Keratinocyte (primary cell): ENCODE results near the gene VAX1. TPM values are rescaled to one million over a fixed set of nuclear protein-coding genes. Genes with fewer than 3 reads are reported as not detected.
A peak's percentile ranks its signal among the peaks of the same experiment; 100 is the strongest.

Source experiments
- DNase-seq: peaks from one replicate; pipeline ENCODE4 v3.0.0-alpha.2; 2011; ENCODE audit warnings: low read depth, missing footprints, low spot score
- FAIRE-seq: peaks from 2 replicates; lab custom pipeline; 2011; peaks lifted over from hg19 to GRCh38; lab: Jason Lieb, UNC
- H2AFZ ChIP-seq: 2 replicates; pipeline ENCODE4 v1.6.0; 2012; ENCODE audit warnings: low read length, control low read depth, inconsistent platforms; ENCODE audit not compliant: control insufficient read depth
- H3K27ac ChIP-seq: 2 replicates; pipeline ENCODE4 v1.5.1; 2011; ENCODE audit warnings: low read length; ENCODE audit not compliant: control insufficient read depth, insufficient read depth
- H3K27me3 ChIP-seq: 3 replicates; pipeline ENCODE4 v1.6.0; 2011; ENCODE audit warnings: low read length; ENCODE audit not compliant: control insufficient read depth, insufficient read depth; ENCODE audit errors: extremely low read depth
- H3K36me3 ChIP-seq, 2 experiments: 2 replicates in 1 of 2; 3 replicates in 1 of 2; pipeline ENCODE4 v1.5.1; 2011; ENCODE audit warnings: low read length in 2 of 2, mild to moderate bottlenecking in 1 of 2; ENCODE audit not compliant: control insufficient read depth in 2 of 2, insufficient read depth in 2 of 2; ENCODE audit errors: extremely low read depth in 1 of 2
- H3K4me1 ChIP-seq: 3 replicates; pipeline ENCODE4 v1.5.1; 2011; ENCODE audit warnings: low read length; ENCODE audit not compliant: control insufficient read depth, insufficient read depth; ENCODE audit errors: extremely low read depth
- H3K4me2 ChIP-seq: 3 replicates; pipeline ENCODE4 v1.6.0; 2011; ENCODE audit warnings: low read depth, low read length; ENCODE audit not compliant: control insufficient read depth, insufficient read depth; ENCODE audit errors: extremely low read depth
- H3K4me3 ChIP-seq, 3 experiments: fragments of 200-600 bp in 1 of 3; sonication (generic) in 1 of 3; 2 replicates in 2 of 3; 3 replicates in 1 of 3; pipeline ENCODE4 v1.5.1; 2011 to 2016; ENCODE audit warnings: low read length in 3 of 3, mild to moderate bottlenecking in 3 of 3, control low read depth in 2 of 3, inconsistent platforms in 1 of 3, low read depth in 1 of 3, mixed read lengths in 1 of 3, mixed run types in 1 of 3, moderate library complexity in 1 of 3; ENCODE audit not compliant: control insufficient read depth in 2 of 3, insufficient read depth in 2 of 3; ENCODE audit errors: extremely low read depth in 1 of 3
- H3K79me2 ChIP-seq: 2 replicates; pipeline ENCODE4 v1.6.0; 2012; ENCODE audit warnings: low read length; ENCODE audit not compliant: control insufficient read depth, insufficient read depth
- H3K9ac ChIP-seq: 3 replicates; pipeline ENCODE4 v1.6.0; 2011; ENCODE audit warnings: low read length; ENCODE audit not compliant: control insufficient read depth, insufficient read depth; ENCODE audit errors: extremely low read depth
- H3K9me1 ChIP-seq: 3 replicates; pipeline ENCODE4 v1.6.0; 2011; ENCODE audit warnings: low read length; ENCODE audit not compliant: control insufficient read depth, insufficient read depth; ENCODE audit errors: extremely low read depth
- H3K9me3 ChIP-seq: 2 replicates; pipeline ENCODE4 v1.5.1; 2012; ENCODE audit warnings: low read depth, low read length; ENCODE audit not compliant: control insufficient read depth
- H4K20me1 ChIP-seq: 3 replicates; pipeline ENCODE4 v1.6.0; 2011; ENCODE audit warnings: low read length; ENCODE audit not compliant: control insufficient read depth, insufficient read depth; ENCODE audit errors: extremely low read depth
- EZH2 ChIP-seq: IDR thresholded peaks from one replicate; pipeline ENCODE4 v1.6.1; 2012; ENCODE audit warnings: inconsistent platforms, mild to moderate bottlenecking, low read length, moderate library complexity
- dilution Hi-C: fragments of 300-500 bp; cut with MboI; formaldehyde crosslinking; loops from one replicate; pipeline ENCODE4 v1.7.0; 2020; ENCODE audit warnings: low sequenced_read_pairs; ENCODE audit not compliant: extremely low pct_ligation_motif_present
- polyA plus RNA-seq, 5 experiments: library from polyadenylated mRNA; depleted of rRNA in 3 of 5; stranded (reverse) in 3 of 5; stranded (forward) in 1 of 5; unstranded in 1 of 5; fragments of >200 nt; gene quantifications; 1 replicate in 1 of 5; 2 replicates in 3 of 5; 3 replicates in 1 of 5; pipeline versions ENCODE4 v1.2.1 to v1.2.3, GENCODE V29; 2011 to 2012; ENCODE audit warnings: missing spikeins in 2 of 5, low read depth in 1 of 5, low replicate concordance in 1 of 5
- TF ChIP-seq, protein P1 (sequence below), 3 experiments: IDR thresholded peaks in 1 of 3; conservative IDR thresholded peaks in 1 of 3; optimal IDR thresholded peaks in 1 of 3; 2 replicates in 2 of 3; 3 replicates in 1 of 3; pipeline versions ENCODE3 to v1.5.1; 2011; ENCODE audit warnings: low read length in 3 of 3, mild to moderate bottlenecking in 3 of 3, moderate library complexity in 2 of 3, control low read depth in 1 of 3, inconsistent platforms in 1 of 3; ENCODE audit not compliant: insufficient read depth in 2 of 3; ENCODE audit errors: extremely low read depth in 1 of 3

The VAX1 gene
- polyA plus RNA-seq, 1 donor (not counting 4 experiments of a cell fraction or from before 2014, with no cell fraction given): not detected

DNA sequence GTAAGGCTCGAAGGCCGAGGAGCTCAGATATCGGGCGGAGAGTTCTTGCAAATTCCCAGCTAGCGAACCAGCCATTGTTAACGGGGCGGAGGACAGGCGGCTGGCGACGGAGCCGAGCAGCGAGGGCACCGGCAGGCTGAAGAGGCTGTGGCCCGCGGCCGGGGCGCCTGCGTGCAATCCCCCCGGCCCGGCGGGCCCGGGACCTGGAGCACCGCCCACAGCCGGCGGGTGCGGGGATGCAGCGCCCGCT, 4.1 kb downstream of the VAX1 start:
- Histone ChIP-seq H3K79me2 (no peaks in the 10 kb centered on the region), H3K27ac (no peak overlapping the region), H3K27me3 (peaks cover 94% of the 10 kb centered on the region), H3K4me1 (peaks cover 2% of the 10 kb centered on the region), H3K36me3 (no peaks in the 10 kb centered on the region), H3K4me3 (no peak overlapping the region), H3K9me3 (peaks cover 4% of the 10 kb centered on the region), H2AFZ (no peak overlapping the region), H3K9me1 (no peaks in the 10 kb centered on the region), H4K20me1 (no peaks in the 10 kb centered on the region), H3K9ac (no peak overlapping the region), H3K4me2 (peak overlapping the region; percentile 32)
- dilution Hi-C loops: no loop called here
- FAIRE-seq (no peak), DNase-seq (no peak)
- TF ChIP-seq, protein P1, sequence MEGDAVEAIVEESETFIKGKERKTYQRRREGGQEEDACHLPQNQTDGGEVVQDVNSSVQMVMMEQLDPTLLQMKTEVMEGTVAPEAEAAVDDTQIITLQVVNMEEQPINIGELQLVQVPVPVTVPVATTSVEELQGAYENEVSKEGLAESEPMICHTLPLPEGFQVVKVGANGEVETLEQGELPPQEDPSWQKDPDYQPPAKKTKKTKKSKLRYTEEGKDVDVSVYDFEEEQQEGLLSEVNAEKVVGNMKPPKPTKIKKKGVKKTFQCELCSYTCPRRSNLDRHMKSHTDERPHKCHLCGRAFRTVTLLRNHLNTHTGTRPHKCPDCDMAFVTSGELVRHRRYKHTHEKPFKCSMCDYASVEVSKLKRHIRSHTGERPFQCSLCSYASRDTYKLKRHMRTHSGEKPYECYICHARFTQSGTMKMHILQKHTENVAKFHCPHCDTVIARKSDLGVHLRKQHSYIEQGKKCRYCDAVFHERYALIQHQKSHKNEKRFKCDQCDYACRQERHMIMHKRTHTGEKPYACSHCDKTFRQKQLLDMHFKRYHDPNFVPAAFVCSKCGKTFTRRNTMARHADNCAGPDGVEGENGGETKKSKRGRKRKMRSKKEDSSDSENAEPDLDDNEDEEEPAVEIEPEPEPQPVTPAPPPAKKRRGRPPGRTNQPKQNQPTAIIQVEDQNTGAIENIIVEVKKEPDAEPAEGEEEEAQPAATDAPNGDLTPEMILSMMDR (optimal IDR thresholded peaks at IDR 0.05 in 1 of 3, IDR thresholded peaks at IDR 0.05 in 1 of 3, conservative IDR thresholded peaks at IDR 0.05 in 1 of 3; ENCODE audit: extremely low read depth in 1 of 3, insufficient read depth in 2 of 3, low read length in 3 of 3): no peak
- TF ChIP-seq EZH2: peak; percentile 15

DNA sequence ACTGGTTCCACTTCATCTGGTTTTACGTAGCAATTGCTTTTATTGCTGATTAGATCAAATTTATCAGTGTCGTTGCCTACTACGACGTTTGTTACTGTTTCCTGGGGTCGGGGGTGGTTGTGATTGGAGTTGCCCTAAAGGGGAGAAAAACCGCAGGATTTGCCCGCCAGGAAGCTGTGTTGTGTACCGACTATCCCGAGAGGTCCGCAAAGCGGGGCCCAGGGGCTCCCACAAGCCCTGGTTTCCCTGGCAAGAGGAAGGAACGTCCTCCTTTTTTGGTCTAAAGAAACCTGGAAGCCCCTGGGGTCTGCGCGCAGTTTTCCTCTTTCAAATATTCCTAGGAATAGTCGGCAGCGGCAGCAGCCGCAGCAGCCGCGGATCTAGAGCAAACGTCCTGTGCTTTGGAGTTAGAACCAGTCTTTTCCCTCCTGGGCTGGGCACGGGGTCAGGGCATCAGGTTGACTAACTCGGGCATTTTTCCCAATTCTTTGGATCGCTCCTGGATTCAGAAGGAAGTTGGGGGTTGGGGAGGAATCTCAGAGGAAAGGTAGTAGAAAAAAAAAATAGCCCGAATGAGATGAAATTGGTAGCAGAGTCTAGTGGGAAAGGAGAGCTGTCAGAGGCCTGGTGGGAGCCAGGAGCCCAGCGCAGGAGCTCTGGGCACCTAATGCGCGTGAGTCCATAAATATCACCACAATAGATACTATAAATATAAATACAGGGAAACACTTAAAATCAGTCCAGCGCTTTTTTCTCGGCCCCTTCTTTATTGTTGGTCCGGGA, 4.6 kb downstream of the VAX1 start:
- H3K79me2 ChIP-seq: no peaks in the 10 kb centered on the region
- DNase-seq (no peak), FAIRE-seq (no peak)
- peaks cover 4% of the 10 kb centered on the region for H3K9me3 ChIP-seq
- no peak overlapping the region for H3K9ac ChIP-seq
- H3K9me1 ChIP-seq: no peaks in the 10 kb centered on the region
- H3K4me2 ChIP-seq: peak overlapping the region; percentile 41
- dilution Hi-C loops: no loop called here
- peaks cover 2% of the 10 kb centered on the region for H3K4me1 ChIP-seq
- H3K27me3 ChIP-seq: peaks cover 94% of the 10 kb centered on the region
- H3K27ac ChIP-seq: no peak overlapping the region
- TF ChIP-seq, protein P1 (optimal IDR thresholded peaks at IDR 0.05 in 1 of 3, IDR thresholded peaks at IDR 0.05 in 1 of 3, conservative IDR thresholded peaks at IDR 0.05 in 1 of 3; ENCODE audit: extremely low read depth in 1 of 3, insufficient read depth in 2 of 3, low read length in 3 of 3): no peak
- peak; percentile 6 for TF ChIP-seq EZH2
- no peaks in the 10 kb centered on the region for H3K36me3 ChIP-seq
- no peaks in the 10 kb centered on the region for H4K20me1 ChIP-seq
- peak overlapping the region in 1 of 3 experiments; percentile 37 for H3K4me3 ChIP-seq
- H2AFZ ChIP-seq: no peak overlapping the region
